ENCODE data around the gene TSPAN7.

DNA sequence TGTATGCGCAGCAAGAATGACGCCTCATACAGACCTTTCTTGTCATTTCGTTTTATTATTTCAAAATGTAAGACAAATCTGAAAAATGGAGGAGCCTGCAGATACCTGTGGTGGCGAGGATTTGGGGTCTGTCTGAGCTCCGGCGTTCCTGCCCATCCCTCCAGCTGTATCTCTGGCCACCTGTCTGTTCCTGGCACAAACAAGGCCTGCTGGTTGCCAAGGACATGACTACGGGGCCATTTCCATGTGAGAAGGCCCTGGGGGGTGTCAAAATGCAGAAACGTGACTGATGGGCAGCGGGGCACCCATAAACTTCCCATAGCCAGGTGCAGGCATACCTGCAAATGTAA, 591 bp upstream of the TSPAN7 start:
- TF ChIP-seq, protein P1, sequence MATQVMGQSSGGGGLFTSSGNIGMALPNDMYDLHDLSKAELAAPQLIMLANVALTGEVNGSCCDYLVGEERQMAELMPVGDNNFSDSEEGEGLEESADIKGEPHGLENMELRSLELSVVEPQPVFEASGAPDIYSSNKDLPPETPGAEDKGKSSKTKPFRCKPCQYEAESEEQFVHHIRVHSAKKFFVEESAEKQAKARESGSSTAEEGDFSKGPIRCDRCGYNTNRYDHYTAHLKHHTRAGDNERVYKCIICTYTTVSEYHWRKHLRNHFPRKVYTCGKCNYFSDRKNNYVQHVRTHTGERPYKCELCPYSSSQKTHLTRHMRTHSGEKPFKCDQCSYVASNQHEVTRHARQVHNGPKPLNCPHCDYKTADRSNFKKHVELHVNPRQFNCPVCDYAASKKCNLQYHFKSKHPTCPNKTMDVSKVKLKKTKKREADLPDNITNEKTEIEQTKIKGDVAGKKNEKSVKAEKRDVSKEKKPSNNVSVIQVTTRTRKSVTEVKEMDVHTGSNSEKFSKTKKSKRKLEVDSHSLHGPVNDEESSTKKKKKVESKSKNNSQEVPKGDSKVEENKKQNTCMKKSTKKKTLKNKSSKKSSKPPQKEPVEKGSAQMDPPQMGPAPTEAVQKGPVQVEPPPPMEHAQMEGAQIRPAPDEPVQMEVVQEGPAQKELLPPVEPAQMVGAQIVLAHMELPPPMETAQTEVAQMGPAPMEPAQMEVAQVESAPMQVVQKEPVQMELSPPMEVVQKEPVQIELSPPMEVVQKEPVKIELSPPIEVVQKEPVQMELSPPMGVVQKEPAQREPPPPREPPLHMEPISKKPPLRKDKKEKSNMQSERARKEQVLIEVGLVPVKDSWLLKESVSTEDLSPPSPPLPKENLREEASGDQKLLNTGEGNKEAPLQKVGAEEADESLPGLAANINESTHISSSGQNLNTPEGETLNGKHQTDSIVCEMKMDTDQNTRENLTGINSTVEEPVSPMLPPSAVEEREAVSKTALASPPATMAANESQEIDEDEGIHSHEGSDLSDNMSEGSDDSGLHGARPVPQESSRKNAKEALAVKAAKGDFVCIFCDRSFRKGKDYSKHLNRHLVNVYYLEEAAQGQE (IDR thresholded peaks at IDR 0.05; ENCODE audit: insufficient read depth in 1 of 2, low read depth in 2 of 2, low read length in 2 of 2), result no peak
- TF ChIP-seq POLR2AphosphoS5 (IDR thresholded peaks at IDR 0.05; ENCODE audit: low read depth, low read length), result no peak
- no peak for TF ChIP-seq TAF1 (IDR thresholded peaks at IDR 0.05; ENCODE audit: borderline replicate concordance, insufficient read depth, low read length)

All from PFSK-1 (cell line).